RKO (cell line): ENCODE measurements around the gene SYNE3.

Source experiments
- DNase-seq: peaks from one replicate; pipeline ENCODE4 v3.0.0-alpha.2; 2016; ENCODE audit warnings: low spot score

SYNE3 gene

GRCh38 chr14:95474486-95474885 is 42.0 kb downstream of the SYNE3 start:
- DNase-seq: no peak

GRCh38 chr14:95472819-95473251 is 43.6 kb downstream of the SYNE3 start:
- DNase-seq: no peak

DNA sequence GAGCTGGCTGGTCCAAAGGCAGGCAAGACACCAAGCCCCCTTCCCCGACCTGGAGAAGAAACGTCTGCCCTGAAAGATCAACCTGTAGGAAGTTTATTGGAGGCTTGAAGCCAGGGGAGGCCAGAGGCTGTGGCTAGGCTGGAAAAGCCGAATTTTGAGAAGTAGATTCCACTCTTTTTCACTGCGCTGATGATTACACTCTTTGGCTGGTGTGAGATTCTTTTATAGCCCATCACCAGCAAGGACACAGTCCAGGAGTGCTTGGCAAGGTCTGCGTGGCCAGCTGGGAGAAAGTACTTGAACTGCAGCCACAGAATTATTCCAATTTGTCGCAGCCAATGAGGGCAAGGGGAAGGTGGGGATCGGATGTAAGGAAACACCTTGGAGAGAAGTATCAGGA is 45.0 kb downstream of the SYNE3 start:
- DNase-seq: no peak

- DNase-seq: no peak
These were observed 45.4 kb downstream of the SYNE3 start for GRCh38 chr14:95471016-95471415.

DNA sequence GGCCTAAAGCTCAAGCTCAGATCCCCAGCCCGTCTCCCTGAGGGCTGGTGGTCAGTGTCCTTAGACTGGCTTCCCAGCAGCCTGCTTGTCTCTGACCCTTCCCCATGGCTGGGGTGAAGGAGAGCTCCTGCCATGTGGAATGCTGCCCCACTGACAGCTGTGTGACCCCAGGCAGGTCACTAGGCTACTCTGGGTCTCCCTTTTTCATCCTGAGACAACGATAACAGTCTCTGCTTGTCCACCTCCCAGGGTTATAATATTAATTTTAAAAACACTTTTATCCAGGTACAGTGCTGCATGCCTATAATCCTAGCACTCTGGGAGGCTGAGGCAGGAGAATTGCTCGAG is 47.3 kb downstream of the SYNE3 start:
- DNase-seq: no peak

DNA sequence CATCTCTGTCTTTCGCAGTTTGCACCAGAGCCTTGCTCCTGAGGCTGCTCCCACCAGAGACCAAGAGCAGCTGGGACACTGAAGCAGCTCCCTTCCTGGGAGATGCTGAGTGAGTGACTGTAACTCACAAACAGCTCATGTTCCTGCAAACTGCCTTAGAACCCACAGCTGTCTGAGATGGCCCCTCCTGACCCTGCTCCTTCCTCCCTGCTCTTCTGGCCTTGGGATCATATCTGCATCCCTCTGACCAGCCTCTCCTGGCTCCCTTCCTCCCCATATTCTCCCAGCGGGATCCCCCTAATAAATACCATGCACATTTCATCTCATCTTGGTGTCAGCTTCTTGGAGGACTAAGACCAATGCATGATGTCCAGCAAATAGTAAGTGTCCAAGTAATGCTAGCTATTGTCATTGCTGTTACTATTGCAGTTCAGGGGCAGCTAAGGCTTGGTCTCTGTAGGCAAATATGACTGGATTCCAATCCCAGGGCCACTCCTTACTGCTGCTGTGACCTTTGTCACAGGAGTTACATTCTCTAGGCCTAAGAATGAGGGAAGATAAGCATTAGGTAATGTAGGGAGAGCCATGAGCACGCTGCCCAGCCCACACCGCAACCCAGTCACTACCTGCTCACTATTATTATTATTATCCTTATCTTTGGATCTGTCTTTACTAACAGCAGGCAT is 47.9 kb downstream of the SYNE3 start:
- no peak for DNase-seq

- DNase-seq: no peak
These were observed 48.8 kb downstream of the SYNE3 start for GRCh38 chr14:95467657-95468056.

- DNase-seq: no peak
These were observed 49.2 kb downstream of the SYNE3 start for GRCh38 chr14:95467232-95467631.
